ENCODE data around the gene APBA1.
"Not testable (repeated sequence)": the region's sequence is repeated elsewhere in the genome, so short reads cannot be mapped to it uniquely, and the experiment has no call there.

APBA1 gene

GRCh38 chr9:69420611-69421270 lies 251.4 kb downstream of the APBA1 start:
- no peak for DNase-seq (ENCODE audit: low read depth in 2 of 2, low spot score in 1 of 2)

DNA sequence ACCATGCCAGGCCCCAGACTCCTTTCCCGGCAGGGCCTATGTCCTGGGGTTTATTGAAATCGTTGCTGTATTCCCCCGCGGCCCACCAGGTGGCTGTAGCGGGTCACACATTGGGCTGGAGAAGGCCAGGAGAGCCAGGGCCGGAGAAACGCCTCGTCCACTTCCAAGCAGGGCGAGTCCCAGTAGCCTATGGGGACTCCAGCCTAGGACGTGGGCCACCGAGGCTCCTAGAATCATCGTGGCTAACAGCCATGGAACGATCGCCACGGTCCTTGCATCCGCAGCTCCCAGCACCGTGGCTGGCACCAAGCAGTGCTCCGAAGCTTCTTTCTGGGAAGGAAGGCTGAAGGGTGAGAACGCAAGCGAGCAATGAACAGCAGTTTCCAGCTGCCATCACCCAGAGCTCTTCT lies 259.4 kb downstream of the APBA1 start:
- no peak for DNase-seq (ENCODE audit: low read depth in 2 of 2, low spot score in 1 of 2)

GRCh38 chr9:69411931-69412740 lies 260.0 kb downstream of the APBA1 start:
- no peak for DNase-seq (ENCODE audit: low read depth in 2 of 2, low spot score in 1 of 2)

- DNase-seq (ENCODE audit: low read depth in 2 of 2, low spot score in 1 of 2), result no peak
Observed at GRCh38 chr9:69411246-69411645, 260.9 kb downstream of the APBA1 start.

- not testable (repeated sequence) for DNase-seq (ENCODE audit: low read depth in 2 of 2, low spot score in 1 of 2)
Observed at GRCh38 chr9:69409936-69410335, 262.2 kb downstream of the APBA1 start.

DNA sequence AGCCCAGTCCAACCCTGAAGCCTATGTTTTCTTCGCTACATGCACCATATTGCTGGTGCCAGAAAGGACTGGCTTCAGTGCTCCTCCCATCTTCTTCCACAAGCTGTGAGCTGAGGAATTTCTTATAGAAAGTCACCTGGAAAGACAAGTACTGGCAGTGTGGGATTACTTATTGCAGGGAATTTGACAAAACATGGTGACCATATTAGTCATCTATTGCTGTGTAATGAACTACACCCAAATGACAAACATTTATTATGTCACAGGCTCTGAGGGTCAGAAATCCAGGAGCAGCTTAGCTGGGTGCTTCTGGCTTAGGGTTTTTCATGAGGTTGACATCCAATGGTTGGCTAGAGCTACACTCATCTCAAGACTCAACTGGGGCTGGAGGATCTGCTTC lies 271.7 kb downstream of the APBA1 start:
- DNase-seq (ENCODE audit: low read depth in 2 of 2, low spot score in 1 of 2), result no peak

- no peak for DNase-seq (ENCODE audit: low read depth in 2 of 2, low spot score in 1 of 2)
Observed at GRCh38 chr9:69397384-69398214, 274.6 kb downstream of the APBA1 start.

- DNase-seq (ENCODE audit: low read depth in 2 of 2, low spot score in 1 of 2), result no peak
Observed at GRCh38 chr9:69396759-69397158, 275.4 kb downstream of the APBA1 start.

- no peak for DNase-seq (ENCODE audit: low read depth in 2 of 2, low spot score in 1 of 2)
Observed at GRCh38 chr9:69395718-69396117, 276.5 kb downstream of the APBA1 start.

DNA sequence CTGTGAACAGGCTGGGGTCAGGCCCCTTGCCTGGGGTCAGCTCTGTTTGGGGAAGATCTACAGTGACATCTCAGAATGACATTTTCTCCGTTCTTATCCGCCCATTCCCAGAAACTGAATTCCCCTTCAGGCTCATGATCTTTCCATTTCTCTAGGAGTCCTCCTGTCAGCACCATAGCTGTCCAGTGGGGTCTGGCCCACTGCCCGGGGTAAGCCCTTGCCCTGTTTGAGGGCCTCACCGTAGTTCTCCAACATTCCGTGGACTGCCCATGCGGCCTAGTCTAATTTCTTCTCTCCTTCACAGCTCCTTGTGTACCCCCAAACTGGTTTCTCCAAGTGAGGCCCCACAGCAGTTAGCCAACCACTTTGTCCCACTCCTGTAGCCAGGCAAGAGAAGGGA lies 278.7 kb downstream of the APBA1 start:
- no peak for DNase-seq (ENCODE audit: low read depth in 2 of 2, low spot score in 1 of 2)

DNA sequence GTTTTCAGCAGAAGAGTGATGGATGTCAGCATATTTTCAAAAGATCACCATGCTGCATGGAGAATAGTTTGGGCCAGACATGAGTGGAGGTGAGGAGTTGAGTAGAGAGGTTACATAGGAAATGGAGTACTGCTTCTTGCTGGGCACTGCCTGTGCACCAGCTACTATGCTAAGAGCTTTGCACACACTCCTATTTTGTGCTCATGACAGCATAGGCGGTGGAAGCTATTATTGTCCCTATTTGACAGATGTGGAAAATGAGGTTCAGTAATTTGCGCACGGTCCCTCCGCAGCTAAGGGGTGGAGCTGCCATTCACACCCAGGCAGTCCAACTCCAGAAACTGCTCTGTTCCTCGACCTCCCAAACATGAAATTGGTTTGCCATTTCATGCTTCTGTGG lies 279.3 kb downstream of the APBA1 start:
- DNase-seq (ENCODE audit: low read depth in 2 of 2, low spot score in 1 of 2), result no peak

DNA sequence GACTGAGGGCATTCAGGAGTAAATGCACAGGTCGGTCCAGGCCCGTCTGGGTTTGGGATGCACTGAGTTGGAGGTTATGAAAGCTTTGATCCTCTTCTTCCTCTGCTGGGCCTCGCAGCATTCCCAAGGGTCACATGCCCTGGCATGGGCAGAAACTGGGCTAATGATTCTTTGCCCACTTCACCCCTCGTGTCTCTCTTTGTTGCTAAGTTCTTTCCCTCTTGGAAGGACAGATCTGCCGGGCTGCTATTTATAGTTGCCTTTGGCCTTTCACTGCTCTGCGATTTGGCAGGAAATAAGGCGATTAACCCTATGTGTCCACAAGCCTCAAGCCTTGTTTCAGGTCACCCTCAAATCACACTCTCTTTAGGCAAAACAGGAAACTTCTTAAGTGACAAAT lies 280.2 kb downstream of the APBA1 start:
- DNase-seq (ENCODE audit: low read depth in 2 of 2, low spot score in 1 of 2), result no peak

DNA sequence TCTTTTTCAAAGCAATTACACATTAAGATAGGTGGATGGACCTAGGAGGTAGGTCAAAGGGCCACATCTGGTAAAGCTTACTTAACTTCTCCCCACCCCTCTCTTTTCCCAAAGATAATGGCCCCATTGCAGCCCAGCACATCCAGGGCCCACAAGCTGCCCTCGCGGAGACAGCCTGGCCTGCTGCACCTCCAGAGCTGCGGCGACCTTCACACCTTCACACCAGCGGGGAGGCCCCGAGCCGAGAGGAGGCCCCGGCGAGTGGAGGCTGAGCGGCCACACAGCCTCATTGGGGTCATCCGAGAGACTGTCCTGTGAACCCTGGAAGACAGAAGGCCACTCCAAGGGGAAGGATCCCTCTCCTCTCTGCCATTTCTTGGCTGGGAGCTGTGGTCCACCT lies 280.7 kb downstream of the APBA1 start:
- DNase-seq (ENCODE audit: low read depth in 2 of 2, low spot score in 1 of 2), result no peak

DNA sequence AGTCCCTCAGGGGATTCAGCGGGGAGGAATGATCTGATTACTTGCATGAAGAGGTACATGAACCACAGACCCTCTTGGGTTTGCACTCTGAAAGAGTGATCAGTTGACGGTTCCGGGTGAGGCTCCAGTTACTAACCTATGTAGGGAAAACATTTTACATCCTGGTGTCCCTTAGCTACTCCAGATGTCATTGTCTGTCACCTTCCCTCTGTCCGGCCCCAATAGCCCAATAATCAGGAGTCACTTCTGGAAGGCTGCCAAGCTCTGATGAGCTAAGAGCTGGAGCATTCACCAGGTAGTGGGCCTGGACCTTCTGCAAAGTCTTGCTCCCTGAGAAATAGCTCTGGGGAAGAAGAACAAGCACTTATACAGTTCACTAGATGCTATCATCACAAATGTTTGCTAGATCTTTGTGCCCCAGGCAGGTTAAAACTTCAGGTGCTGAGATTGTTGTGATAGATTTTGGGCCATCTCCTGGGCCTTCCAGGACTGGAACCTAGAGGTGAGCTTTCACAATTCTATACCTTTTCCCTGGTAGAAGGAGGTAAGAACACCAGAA lies 282.7 kb downstream of the APBA1 start:
- DNase-seq (ENCODE audit: low read depth in 2 of 2, low spot score in 1 of 2), result no peak

DNA sequence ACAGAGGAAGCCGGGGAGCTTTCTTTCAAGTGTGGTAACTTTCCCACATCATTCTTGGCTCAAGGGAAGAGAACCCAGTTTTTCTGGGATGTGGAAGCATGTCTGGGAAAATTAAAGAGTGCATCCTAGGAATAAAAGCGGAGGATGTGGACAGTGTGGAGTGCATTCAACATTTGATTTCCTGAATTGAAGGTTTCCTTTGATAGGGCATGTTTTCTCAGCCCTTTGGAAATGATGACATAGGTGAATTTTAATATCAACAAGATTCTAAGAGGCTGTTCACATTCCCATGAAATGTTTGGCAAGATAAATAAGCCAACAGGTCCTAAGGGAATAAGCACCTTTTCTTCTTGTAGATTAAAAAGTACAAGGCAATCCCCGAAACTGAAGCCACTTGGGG lies 283.6 kb downstream of the APBA1 start:
- DNase-seq (ENCODE audit: low read depth in 2 of 2, low spot score in 1 of 2), result no peak

- no peak for DNase-seq (ENCODE audit: low read depth in 2 of 2, low spot score in 1 of 2)
Observed at GRCh38 chr9:69386651-69387050, 285.5 kb downstream of the APBA1 start.

- DNase-seq (ENCODE audit: low read depth in 2 of 2, low spot score in 1 of 2), result no peak
Observed at GRCh38 chr9:69385581-69386033, 286.6 kb downstream of the APBA1 start.

DNA sequence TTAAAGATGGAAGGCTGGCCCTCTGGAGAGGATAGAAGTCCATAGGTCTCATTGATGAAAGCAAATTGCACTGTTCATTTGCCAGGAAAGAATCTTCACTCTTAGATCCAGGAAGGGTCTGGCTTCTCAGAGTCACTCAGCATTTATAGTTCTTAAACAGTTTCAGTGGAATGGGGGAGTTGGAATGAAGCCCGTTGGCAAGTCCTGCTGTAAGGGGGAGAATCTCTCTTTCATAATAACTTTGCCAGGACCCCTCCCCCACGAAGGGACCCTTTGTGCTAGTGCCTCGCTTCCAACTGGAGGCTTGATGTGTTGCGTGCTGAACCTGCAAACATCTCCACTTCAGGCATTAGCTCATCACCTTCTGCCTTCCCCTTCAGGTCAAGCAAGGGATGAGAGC lies 290.0 kb downstream of the APBA1 start:
- DNase-seq (ENCODE audit: low read depth in 2 of 2, low spot score in 1 of 2), result no peak

GRCh38 chr9:69380811-69381210 lies 291.4 kb downstream of the APBA1 start:
- no peak for DNase-seq (ENCODE audit: low read depth in 2 of 2, low spot score in 1 of 2)

- DNase-seq (ENCODE audit: low read depth in 2 of 2, low spot score in 1 of 2), result no peak
Observed at GRCh38 chr9:69380301-69380700, 291.9 kb downstream of the APBA1 start.

DNA sequence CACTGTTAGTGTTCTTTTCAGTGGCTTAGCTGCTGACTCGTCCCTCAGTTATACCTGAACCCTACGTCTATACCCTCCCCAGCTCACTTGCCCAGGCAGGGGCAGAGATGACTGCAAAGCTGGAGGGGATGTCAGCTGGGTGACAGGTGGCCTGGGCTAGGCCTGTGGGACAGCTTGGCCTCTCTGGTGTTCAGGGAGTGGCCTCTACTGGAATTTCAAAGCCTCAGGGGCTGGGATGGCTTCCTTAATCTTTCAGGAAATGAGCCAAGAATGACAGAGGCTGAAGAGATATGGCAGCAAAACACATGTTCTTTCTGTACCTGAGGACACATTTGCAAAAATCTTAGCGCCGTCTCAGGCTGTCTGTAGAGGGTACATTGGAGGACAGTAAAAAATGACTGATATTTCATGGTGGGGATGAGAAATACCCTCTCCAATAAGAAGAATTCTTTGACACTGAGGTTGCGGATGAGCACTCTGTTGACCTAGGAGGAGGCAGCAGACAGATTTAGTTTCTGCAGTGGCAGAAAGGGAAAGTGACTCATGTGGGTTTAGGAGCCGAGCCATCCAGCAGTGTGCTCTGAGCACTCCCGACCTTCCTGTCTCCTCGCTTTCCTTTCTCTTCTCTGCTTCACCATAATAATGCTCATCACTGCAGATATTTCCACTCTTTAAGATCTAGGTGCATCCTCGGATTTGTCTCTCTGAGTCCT lies 292.7 kb downstream of the APBA1 start:
- no peak for DNase-seq (ENCODE audit: low read depth in 2 of 2, low spot score in 1 of 2)
